HG03558 (cell line): ENCODE data around the gene DARS1.
"Not testable (repeated sequence)": the region's sequence is repeated elsewhere in the genome, so short reads cannot be mapped to it uniquely, and the experiment has no call there.

Experiments used
- ATAC-seq: cut with Tn5 transposase; IDR thresholded peaks from one replicate; pipeline ENCODE4 v1.9.1; 2021; ENCODE audit warnings: moderate number of reproducible peaks; ENCODE audit not compliant: unreplicated experiment; ENCODE audit errors: extremely low read depth

Gene DARS1

DNA sequence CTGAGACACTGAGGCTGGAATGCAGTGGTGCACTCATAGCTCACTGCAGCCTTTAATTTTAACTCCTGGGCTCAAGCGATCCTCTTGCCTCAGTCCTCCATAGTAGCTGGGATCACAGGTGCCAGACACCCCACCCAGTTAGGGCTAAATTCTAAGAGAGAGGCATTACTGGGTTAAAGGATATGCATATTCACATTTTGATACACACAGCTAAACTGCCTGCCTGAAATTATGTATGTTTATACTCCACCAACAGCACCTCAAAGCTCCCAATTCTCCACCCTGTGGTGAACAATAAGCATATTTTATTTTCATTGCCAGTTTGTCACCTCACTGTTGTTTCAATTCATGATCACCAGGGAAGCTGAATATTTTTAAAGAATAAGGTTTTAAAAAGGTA lies 90.5 kb downstream of the DARS1 start:
- ATAC-seq = no peak

DNA sequence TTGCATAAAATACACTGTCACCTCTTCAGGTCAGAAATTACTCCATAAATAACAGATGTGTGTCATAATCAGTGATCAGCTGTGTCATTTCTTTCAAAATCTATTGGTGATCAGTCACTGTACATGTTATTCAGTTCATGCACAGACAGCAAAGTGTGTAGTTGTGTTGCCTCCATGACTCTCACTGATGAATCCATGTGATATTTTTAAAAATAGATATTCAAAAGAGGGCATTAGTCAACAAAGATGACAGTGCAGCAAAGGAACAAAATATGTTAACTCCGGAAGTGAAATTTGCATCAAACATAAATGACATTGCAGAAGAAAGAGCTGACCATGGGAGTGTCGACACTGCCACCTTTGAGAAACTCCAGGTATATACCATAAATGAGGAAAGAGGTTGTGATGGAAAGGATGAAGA lies 92.0 kb downstream of the DARS1 start:
- no peak for ATAC-seq

DNA sequence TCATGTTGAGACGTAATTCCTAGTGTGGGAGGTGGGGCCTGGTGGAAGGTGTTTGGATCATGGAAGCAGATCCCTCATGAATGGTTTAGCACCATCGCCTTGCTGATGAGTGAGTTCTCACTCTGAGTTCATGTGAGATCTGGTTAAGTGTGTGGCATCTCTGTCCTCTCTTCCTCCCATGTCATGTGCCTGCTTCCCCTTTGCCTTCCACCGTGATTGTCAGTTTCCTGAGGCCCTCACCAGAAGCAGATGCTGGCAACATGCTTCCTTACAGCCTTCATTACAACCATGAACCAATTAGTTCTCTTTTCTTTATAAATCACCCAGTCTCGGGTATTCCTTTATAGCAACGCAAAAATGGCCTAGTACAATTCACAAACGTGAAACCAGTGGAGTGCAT lies 94.6 kb downstream of the DARS1 start:
- ATAC-seq = no peak

DNA sequence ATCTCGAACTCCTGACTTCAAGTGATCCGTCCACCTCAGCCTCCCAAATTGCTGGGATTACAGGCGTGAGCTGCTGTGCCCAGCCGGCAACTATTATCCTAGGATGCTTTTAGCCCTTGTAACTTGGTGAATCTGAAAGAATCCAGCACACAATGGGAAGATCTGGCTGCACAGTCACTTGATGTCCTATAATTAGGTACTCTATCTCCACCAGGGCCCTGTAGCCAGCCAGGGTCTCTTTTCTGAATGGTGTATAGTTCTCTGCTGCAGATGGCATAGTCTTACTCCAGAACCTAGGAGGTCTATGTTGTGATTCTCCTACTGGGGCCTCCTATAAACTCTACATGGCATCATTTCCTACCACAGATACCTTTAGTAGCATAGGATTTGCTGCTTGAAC lies 95.3 kb downstream of the DARS1 start:
- ATAC-seq = no peak

DNA sequence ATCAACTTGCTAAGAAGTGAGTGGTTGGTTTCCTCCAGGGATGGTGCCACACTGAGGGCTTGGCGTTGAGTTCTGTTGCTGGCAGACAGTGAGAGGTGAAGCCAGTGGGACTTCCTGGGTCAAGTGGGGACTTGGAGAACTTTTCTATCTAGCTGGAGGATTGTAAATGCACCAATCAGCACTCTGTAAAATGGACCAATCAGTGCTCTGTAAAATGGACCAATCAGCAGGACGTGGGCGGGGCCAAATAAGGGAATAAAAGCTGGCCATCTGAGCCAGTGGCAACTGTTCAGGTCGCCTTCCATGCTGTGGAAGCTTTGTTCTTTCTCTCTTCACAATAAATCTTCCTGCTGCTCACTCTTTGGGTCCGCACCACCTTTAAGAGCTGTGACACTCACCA lies 96.8 kb downstream of the DARS1 start:
- ATAC-seq = not testable (repeated sequence)

DNA sequence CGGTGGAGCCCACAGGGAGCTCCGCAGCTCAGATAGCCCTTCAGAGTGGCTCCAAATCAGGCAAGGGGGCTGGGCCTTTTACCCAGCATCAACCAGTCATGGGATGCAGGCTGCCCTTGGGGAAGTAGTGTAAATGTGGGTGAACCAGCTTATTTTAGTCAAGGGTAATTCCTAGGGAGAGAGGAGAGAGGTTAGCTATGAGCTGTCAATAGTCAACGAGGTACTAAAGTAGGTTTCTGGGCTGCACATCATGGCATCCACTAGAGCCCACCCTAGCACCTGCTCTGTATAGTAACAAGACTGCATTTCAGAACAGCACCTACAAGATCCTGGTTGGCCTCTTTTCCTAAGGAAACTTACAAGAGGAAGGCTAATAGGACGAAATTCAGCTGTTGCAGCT lies 99.7 kb downstream of the DARS1 start:
- ATAC-seq = no peak

DNA sequence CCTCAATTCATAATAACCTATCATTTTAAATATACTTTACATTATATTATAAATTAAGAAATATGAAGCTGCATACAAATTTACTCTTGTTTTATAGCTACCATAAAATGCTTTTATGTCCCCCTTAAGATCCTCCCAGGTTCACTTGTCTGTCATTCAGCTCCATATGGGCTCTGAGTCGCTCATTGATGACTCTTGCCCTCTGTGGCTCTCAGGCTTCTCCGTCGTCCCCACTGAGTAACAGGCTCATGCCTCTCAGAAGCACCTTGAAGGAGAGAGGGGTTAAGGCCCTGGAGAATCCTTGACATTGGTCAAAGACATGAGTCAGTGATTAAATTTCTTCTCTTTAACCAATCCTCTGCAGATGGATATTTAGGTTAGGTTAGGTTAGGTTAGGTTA lies 103.0 kb downstream of the DARS1 start:
- ATAC-seq = no peak

DNA sequence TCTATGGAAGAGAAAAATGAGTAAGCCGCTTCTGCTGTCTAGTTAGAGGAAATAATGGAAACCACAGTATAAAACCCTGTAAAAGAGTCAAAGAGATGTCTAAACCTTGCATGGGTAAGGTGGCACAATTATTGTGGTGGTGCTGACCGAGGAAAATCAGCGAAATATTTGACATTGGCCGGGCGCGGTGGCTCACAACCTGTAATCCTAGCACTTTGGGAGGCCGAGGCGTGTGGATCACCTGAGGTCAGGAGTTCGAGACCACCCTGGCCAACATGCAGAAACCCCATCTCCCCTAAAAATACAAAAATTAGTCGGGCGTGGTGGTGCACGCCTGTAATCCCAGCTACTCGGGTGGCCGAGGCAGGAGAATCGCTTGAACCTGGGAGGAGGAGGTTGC lies 108.7 kb downstream of the DARS1 start:
- not testable (repeated sequence) for ATAC-seq

DNA sequence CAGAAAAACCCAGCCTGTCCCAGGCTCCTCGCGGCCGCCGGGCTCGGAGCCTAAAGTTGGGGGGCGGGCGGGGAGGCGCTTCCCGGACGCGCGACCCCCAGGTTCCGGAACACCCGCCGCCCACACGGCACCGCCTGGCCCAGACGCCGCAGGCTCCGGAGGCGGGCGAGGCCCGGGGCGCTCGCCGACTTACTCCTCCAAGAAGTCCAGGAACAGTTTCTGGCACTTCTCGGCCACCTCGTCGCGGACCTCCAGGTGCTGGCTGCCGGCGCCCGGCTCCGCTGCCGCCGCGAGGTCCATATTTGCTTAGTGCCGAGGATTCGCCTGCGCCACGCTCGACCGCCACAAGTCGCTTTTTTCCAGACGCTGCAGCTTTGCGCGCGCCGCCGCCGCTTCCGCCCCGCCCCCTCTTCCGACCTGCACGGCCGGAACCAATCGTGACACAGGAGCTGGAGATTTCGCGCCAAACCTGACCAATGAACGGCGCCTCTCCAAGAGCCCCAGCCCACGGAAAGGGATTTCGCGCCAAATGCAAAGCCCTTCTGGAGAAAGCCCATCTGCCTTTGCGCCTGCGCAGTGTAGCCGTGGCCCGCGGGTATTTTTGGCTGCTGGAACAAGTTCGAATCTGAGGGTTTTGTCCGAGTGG lies 109.2 kb downstream of the DARS1 start, which contains the start of gene MCM6:
TSS of gene MCM6 (minus strand) at position 378 of the 646 bp plus-strand sequence. CDS start at position 300, 78 bp downstream.
- peak; percentile 85 for ATAC-seq

DNA sequence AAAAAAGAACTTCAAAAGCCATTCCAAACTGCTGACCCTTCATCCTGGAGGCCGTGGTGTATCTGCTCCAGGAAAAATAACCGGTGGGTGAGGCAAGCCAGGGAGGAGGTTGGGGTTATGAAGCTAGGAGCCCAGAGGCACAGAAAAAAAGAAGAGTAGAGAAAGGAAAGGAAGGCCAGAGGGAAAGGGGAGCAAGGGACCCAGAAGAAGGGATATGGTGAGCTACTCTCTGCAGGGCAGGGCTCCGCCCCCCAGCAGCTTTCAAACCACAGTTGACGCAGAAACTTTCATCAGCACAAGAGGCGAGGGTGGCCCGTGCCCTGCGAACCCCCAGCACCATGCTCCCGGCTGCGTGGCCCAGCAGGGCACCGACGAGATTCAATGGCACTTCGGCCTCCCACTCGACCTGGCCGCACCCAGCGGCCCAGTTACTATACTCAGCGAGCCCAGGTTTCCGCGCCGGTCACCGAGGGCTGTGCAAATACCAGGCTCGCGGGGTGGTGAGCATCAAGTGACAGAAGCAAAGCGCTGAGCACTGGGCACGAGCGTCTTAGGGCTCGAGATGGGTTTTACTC lies 109.8 kb downstream of the DARS1 start:
- ATAC-seq = peak; percentile 47

DNA sequence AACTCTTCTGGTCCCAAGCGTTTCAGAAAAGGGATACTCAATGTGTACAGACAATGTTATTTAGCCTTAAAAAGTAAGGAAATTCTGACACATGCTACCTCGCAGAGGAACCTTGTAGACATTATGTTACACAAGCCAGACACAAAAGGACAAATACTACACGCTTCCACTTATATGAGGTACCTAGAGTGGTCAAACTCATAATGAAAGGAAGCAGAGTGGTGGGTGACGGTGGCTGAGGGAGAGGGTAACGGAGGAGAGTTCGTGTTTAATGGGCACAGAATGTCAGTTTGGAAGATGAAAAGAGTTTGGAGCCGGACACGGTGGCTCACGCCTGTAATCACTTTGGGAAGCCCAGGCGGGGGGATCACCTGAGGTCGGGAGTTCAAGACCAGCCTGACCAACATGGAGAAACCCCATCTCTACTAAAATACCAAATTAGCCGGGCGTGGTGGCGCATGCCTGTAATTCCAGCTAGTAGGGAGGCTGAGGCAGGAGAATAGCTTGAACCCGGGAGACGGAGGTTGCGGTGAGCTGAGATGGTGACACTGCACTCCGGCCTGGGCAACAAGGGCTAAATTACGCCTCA lies 110.6 kb downstream of the DARS1 start:
- ATAC-seq = no peak

DNA sequence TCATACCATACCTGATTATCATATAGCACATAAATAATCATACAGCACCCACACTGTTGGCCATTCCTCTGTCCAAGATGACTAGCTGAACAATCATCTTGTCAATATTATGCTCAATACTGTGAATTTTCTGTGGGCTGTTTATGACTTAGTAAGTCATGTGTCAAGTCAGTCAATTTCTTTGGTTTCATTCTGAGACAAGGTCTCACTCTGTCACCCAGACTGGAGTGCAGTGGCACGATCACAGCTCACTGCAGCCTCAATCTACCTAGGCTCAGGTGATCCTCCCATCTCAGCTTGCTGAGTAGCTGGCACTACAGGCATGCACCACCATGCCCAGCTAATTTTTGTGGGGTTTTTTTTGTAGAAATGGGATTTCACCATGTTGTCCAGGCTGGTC lies 114.9 kb downstream of the DARS1 start:
- ATAC-seq = peak; percentile 58

DNA sequence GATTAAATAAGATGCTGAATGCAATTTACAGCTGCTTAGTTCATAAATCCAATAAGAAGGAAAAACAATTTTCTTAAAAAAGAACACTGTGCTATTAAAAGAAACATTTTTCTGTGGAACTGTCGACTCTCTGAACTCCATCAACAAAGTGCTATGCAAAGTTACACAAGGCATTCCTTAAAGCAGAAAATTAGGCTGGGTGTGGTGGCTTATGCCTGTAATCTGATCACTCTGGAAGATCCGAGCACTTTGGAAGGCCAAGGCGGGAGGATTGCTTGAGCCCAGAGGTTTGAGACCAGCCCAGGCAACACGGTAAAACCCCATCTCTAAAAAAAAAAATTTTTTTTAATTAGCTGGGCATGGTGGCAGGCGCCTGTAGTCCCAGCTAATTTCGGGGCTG lies 122.2 kb downstream of the DARS1 start:
- ATAC-seq = no peak

DNA sequence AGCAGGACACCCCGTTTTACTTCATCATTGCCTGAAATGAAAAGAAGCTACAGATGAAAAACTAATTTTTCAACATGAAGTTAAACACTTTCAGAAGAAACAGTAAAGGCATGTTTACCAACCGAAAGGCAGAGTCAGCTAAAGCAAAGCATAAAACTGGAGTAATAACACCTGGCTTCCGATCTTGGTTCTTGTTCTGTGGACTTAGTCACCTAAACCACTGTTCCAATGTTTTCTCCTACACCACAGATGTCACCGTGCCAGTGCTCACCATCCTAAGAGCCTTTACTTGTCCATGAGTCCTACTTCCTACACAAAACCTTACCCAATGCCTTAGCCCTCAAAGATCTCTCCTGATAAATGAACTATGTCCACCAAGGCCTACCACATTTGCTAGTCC lies 122.7 kb downstream of the DARS1 start:
- no peak for ATAC-seq
